HG02938 (cell line): ENCODE measurements around the gene CYTH1.

Source experiments
- ATAC-seq: cut with Tn5 transposase; IDR thresholded peaks from one replicate; pipeline ENCODE4 v1.9.1; 2021; ENCODE audit warnings: mild to moderate bottlenecking, moderate library complexity; ENCODE audit not compliant: unreplicated experiment

CYTH1 gene

DNA sequence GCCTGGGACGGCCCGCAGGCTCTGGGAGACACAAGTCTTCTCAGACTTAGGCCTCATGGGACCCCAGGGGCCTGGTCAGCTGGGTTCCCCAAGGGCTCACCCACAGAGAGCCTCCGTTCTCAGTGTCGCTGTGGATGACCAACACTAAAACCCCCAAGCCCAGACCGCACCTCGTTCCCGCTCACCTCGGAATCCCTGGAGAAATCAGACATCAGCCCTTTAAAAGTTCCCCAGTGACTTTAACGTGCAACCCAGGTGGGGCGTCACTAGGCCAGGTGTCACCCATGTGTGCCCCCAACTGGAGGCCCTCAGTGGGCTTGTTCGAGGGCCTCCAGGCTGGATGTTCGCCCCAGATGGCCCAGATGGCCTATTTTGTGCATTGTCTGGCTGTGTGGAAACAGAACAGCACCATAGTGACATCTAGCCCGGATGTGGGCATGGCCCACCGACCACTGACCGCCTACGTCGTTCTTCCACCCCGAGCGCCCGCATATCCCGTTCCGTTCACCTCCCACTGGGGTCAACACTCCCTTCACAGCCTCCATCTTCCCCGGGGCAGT, 152.6 kb downstream of the CYTH1 start:
- ATAC-seq = no peak

DNA sequence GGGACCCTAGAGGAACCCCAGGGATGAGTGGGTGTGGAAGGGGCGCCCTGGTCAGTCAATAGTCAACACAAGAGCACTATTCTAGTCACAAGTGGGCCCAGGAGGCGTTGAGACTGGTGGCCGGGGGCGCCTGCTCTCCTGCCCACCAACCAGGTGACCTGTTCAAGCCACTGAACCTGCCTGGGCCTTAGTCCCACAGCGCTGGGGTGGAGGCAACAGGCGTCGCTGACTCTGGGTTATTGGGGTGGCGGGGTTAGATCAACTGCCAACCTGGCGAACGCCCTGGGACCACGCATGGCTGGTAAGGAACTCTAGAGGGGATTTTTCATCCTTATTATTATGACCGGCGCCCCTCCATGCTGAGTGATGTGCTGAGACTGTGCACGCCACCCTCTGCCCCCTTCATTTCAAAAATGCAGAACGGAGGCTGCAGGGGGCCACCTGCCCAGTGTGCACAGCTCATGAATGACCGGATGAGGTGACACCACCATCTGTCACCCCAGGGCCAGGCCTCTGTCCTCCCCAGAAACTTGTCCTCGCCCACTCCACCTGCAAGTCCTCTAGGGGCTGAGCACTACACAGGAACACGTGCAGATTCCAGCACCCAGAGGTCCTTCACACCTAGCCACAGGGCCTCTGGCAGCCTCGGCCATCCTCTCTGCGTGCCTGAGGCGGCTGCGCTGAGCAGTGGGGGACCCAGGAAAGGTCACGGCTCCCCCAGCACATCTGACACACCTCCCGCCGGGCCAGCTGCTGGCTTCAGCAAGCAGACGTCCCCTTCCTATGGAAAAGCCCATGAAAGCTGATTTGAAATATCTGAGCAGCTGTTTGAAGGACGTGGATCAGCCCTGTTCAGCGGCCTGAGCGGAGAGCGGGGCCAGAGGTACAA, 153.3 kb downstream of the CYTH1 start:
- no peak for ATAC-seq

DNA sequence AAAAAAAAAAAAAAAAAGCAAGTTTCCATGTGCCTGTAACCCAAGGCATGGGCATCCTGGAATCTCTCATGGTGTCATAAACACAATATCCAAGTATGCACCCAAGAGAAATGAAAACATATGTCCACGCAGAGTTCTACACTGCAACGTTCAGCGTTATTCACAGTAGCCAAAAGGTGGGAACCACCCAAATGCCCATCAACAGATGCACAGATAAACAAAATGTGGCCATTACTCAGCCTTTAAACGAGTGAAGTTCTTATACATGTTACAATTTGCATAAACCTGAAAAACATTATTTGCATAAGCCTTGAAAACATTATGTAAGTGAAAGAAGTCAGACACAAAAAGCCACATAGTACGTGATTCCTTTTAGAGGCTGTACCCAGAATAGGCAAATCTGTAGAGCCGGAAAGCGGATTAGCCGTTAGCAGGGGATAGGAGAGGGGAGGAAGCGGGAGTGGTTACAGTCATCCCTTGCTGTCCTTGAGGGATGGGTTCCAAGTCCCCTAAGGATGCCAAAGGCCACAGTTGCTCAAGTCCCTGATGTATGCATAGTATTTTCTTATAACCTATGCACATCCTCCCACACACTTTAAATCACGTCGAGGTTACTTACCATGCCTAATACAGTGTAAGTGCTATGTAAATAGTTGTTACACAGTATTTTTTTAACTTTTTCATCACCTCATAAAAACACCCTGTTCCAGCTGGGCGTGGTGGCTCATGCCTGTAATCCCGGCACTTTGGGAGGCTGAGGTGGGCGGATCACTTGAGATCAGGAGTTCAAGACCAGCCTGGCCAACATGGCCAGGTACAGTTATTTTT, 157.5 kb downstream of the CYTH1 start:
- ATAC-seq = no peak
